Gastrocnemius medialis (tissue), 4 donors: ENCODE data around the gene SMCO2. TPM values are rescaled to one million over a fixed set of nuclear protein-coding genes. Genes with fewer than 3 reads are reported as not detected.

Experiments
- ATAC-seq, 2 donors: fragments of 150-250 bp; one replicate each; pipeline ENCODE4 v1.9.1; 2016
- DNase-seq, 2 donors: peaks; one replicate each; pipeline ENCODE4 v3.0.0-alpha.2; 2019
- H3K27ac ChIP-seq, 4 donors: fragments of 200-600 bp; sonication (generic); 1 replicate in 1 of 4; 2 replicates in 3 of 4; pipeline ENCODE4 v1.5.1; 2016 to 2018; ENCODE audit warnings: mild to moderate bottlenecking in 2 of 4, moderate library complexity in 1 of 4
- H3K27me3 ChIP-seq, 3 donors: fragments of 200-600 bp; sonication (generic) in 2 of 3; 1 replicate in 1 of 3; 2 replicates in 2 of 3; pipeline versions ENCODE4 v1.5.1 to v1.6.0; 2016 to 2019; ENCODE audit warnings: mild to moderate bottlenecking in 1 of 3, moderate library complexity in 1 of 3
- H3K36me3 ChIP-seq, 2 donors: fragments of 200-600 bp; sonication (generic) in 1 of 2; one replicate each; pipeline ENCODE4 v1.5.1; 2017 to 2018
- H3K4me1 ChIP-seq, 2 donors: fragments of 200-600 bp; sonication (generic) in 1 of 2; one replicate each; pipeline ENCODE4 v1.5.1; 2016 to 2017; ENCODE audit warnings: mild to moderate bottlenecking in 2 of 2
- H3K4me3 ChIP-seq, 4 donors: fragments of 200-600 bp; sonication (generic) in 3 of 4; 1 replicate in 1 of 4; 2 replicates in 3 of 4; pipeline ENCODE4 v1.5.1; 2016 to 2019; ENCODE audit warnings: mild to moderate bottlenecking in 2 of 4
- H3K9me3 ChIP-seq, 3 donors: fragments of 200-600 bp; sonication (generic) in 2 of 3; 1 replicate in 1 of 3; 2 replicates in 2 of 3; pipeline ENCODE4 v1.5.1; 2016 to 2019
- CTCF ChIP-seq, 5 experiments: fragments of 450-650 bp in 3 of 5; fragments of 200-600 bp in 2 of 5; sonication (generic) in 2 of 5; IDR thresholded peaks in 4 of 5; conservative IDR thresholded peaks in 1 of 5; 1 replicate in 4 of 5; 2 replicates in 1 of 5; pipeline ENCODE4 v1.5.1; 2016 to 2019; ENCODE audit warnings: antibody characterized with exemption in 5 of 5, mild to moderate bottlenecking in 3 of 5, moderate library complexity in 3 of 5
- POLR2A ChIP-seq, 2 donors: fragments of 450-650 bp; IDR thresholded peaks; one replicate each; pipeline ENCODE4 v1.6.1; 2017; ENCODE audit warnings: antibody characterized with exemption in 2 of 2, mild to moderate bottlenecking in 2 of 2, moderate library complexity in 2 of 2
- in situ Hi-C, 4 donors: fragments of 200-750 bp; cut with MboI; loops; one replicate each; pipeline versions ENCODE4 v1.15.0 to v1.8.0; 2017; ENCODE audit warnings: low sequenced_read_pairs in 4 of 4
- intact Hi-C: fragments of 100-400 bp; cut with DNase I; formaldehyde crosslinking; loops from one replicate; pipeline ENCODE4 v1.15.1; 2023; ENCODE audit warnings: low total_unique reads
- total RNA-seq, 4 donors: library from RNA; depleted of rRNA; stranded (reverse); fragments of >200 nt; gene quantifications; one replicate each; pipeline versions ENCODE4 v1.1.0 to v1.2.3, GENCODE V29; 2016

The SMCO2 gene
- total RNA-seq, 4 donors from 2014 or later = not detected

GRCh38 chr12:27427824-27428223, 18.7 kb upstream of the SMCO2 start:
- H3K4me3 ChIP-seq = no peak overlapping the region
- no peaks in the 10 kb centered on the region for H3K27me3 ChIP-seq
- no peak overlapping the region for H3K27ac ChIP-seq
- ATAC-seq (no peak), DNase-seq (no peak)
- H3K9me3 ChIP-seq = no peaks in the 10 kb centered on the region
- H3K36me3 ChIP-seq = no peaks in the 10 kb centered on the region
- TF ChIP-seq POLR2A (IDR thresholded peaks at IDR 0.05) (no peak), CTCF (IDR thresholded peaks at IDR 0.05 in 4 of 5, conservative IDR thresholded peaks at IDR 0.05 in 1 of 5) (no peak)
- intact Hi-C loops (no loop called here), in situ Hi-C loops (no loop called here)
- H3K4me1 ChIP-seq = no peaks in the 10 kb centered on the region

- intact Hi-C loops = no loop called here
- H3K4me3 ChIP-seq = no peak overlapping the region
- TF ChIP-seq CTCF (IDR thresholded peaks at IDR 0.05 in 4 of 5, conservative IDR thresholded peaks at IDR 0.05 in 1 of 5) (no peak), POLR2A (IDR thresholded peaks at IDR 0.05) (no peak)
These were observed 18.1 kb upstream of the SMCO2 start for GRCh38 chr12:27428466-27428865.

GRCh38 chr12:27429606-27430005, 16.9 kb upstream of the SMCO2 start:
- no peak for DNase-seq
- intact Hi-C loops (no loop called here), in situ Hi-C loops (loop anchor here in 3 of 4 donors (10.0 kb wide), 3 partner anchors 205 to 225 kb away; no protein-coding TSS in a partner anchor)
- H3K4me1 ChIP-seq = no peaks in the 10 kb centered on the region
- no peaks in the 10 kb centered on the region for H3K9me3 ChIP-seq
- H3K4me3 ChIP-seq = no peak overlapping the region
- TF ChIP-seq POLR2A (IDR thresholded peaks at IDR 0.05) (no peak), CTCF (IDR thresholded peaks at IDR 0.05 in 4 of 5, conservative IDR thresholded peaks at IDR 0.05 in 1 of 5) (no peak)
- ATAC-seq = no peak
- H3K27me3 ChIP-seq = no peaks in the 10 kb centered on the region
- no peak overlapping the region for H3K27ac ChIP-seq
- no peaks in the 10 kb centered on the region for H3K36me3 ChIP-seq

More at GRCh38 chr12:27428466-27428865, 18.1 kb upstream of the SMCO2 start:
- Histone ChIP-seq H3K36me3 (no peaks in the 10 kb centered on the region), H3K9me3 (no peaks in the 10 kb centered on the region), H3K27me3 (no peaks in the 10 kb centered on the region), H3K4me1 (no peaks in the 10 kb centered on the region), H3K27ac (no peak overlapping the region)
- DNase-seq (no peak), ATAC-seq (no peak)
- in situ Hi-C loops = no loop called here

- ATAC-seq (no peak), DNase-seq (no peak)
- H3K27me3 ChIP-seq = no peaks in the 10 kb centered on the region
- H3K27ac ChIP-seq = no peak overlapping the region
- H3K4me1 ChIP-seq = peaks cover 0 to 4% of the 10 kb centered on the region in 2 donors
- no peak overlapping the region for H3K4me3 ChIP-seq
- no peaks in the 10 kb centered on the region for H3K36me3 ChIP-seq
- intact Hi-C loops = no loop called here
- no peaks in the 10 kb centered on the region for H3K9me3 ChIP-seq
- in situ Hi-C loops = loop anchor here in 3 of 4 donors (10.0 kb wide), 3 partner anchors 204 to 224 kb away; no protein-coding TSS in a partner anchor
- no peak for TF ChIP-seq POLR2A (IDR thresholded peaks at IDR 0.05)
- no peak for TF ChIP-seq CTCF (IDR thresholded peaks at IDR 0.05 in 4 of 5, conservative IDR thresholded peaks at IDR 0.05 in 1 of 5)
These were observed 15.4 kb upstream of the SMCO2 start for GRCh38 chr12:27431185-27431584.
